SU-DHL-6 (cell line): Measurements from ENCODE around the gene DPH7.

Experiments used
- H2AFZ ChIP-seq: fragments of 200-600 bp; sonication (generic); 2 replicates; pipeline ENCODE4 v1.6.1; 2014; ENCODE audit warnings: low read depth, mild to moderate bottlenecking, moderate library complexity, mixed read lengths, antibody characterized with exemption, low read length; ENCODE audit not compliant: severe bottlenecking
- H3F3A ChIP-seq: fragments of 200-600 bp; shearing (Covaris generic); 2 replicates; pipeline ENCODE4 v1.6.0; 2016; ENCODE audit warnings: antibody characterized with exemption, mild to moderate bottlenecking; ENCODE audit not compliant: insufficient read depth
- H3K27ac ChIP-seq: fragments of 200-600 bp; sonication (generic); 2 replicates; pipeline ENCODE4 v1.5.1; 2016; ENCODE audit warnings: low read depth, mild to moderate bottlenecking, low read length, moderate library complexity, mixed read lengths
- H3K27me3 ChIP-seq: fragments of 200-600 bp; sonication (generic), shearing (Covaris generic); 2 replicates; pipeline ENCODE4 v1.6.0; 2014; ENCODE audit warnings: mild to moderate bottlenecking, low read length
- H3K36me3 ChIP-seq: fragments of 200-600 bp; sonication (generic); 2 replicates; pipeline ENCODE4 v1.6.1; 2014; ENCODE audit warnings: mild to moderate bottlenecking, low read length, mixed read lengths
- H3K4me2 ChIP-seq: fragments of 300-600, 200-600 bp; shearing (Covaris generic), sonication (generic); 2 replicates; pipeline ENCODE4 v1.6.0; 2014; ENCODE audit warnings: low read length, low read depth, mild to moderate bottlenecking; ENCODE audit not compliant: poor library complexity, severe bottlenecking
- H3K4me3 ChIP-seq: fragments of 200-600 bp; sonication (generic); 2 replicates; pipeline ENCODE4 v1.5.1; 2014; ENCODE audit warnings: antibody characterized with exemption, low read length, mild to moderate bottlenecking, mixed read lengths; ENCODE audit not compliant: insufficient read depth, poor library complexity, severe bottlenecking
- H3K79me2 ChIP-seq: fragments of 200-600 bp; sonication (generic); 2 replicates; pipeline ENCODE4 v1.6.1; 2014; ENCODE audit warnings: mild to moderate bottlenecking, low read length, moderate library complexity; ENCODE audit not compliant: insufficient read depth
- H3K9ac ChIP-seq: fragments of 200-600 bp; sonication (generic); 2 replicates; pipeline ENCODE4 v1.7.0; 2014; ENCODE audit warnings: mild to moderate bottlenecking, low read length
- H3K9me2 ChIP-seq: fragments of 200-600 bp; sonication (generic); replicated peaks from 2 replicates; pipeline ENCODE4 v1.6.1; 2014; ENCODE audit warnings: low read length; ENCODE audit not compliant: insufficient read depth
- H3K9me3 ChIP-seq: fragments of 200-600 bp; sonication (generic); 2 replicates; pipeline ENCODE4 v1.6.1; 2014; ENCODE audit warnings: low read length, mixed read lengths; ENCODE audit not compliant: insufficient read depth
- H4K20me1 ChIP-seq: fragments of 200-600 bp; sonication (generic); 2 replicates; pipeline ENCODE4 v1.6.1; 2014; ENCODE audit warnings: low read depth, mild to moderate bottlenecking, antibody characterized with exemption, low read length, moderate library complexity, mixed read lengths
- CTCF ChIP-seq: fragments of 200-600 bp; sonication (generic); IDR thresholded peaks from one replicate; pipeline ENCODE4 v1.5.1; 2017; ENCODE audit warnings: antibody characterized with exemption, mild to moderate bottlenecking, low read length, moderate library complexity; ENCODE audit not compliant: insufficient read depth, poor library complexity, severe bottlenecking
- EZH2phosphoT487 ChIP-seq: fragments of 200-600 bp; sonication (generic), shearing (Covaris generic); conservative IDR thresholded peaks from 2 replicates; pipeline ENCODE4 v1.6.1; 2018; ENCODE audit warnings: mild to moderate bottlenecking, antibody characterized with exemption, low read length, moderate library complexity, mixed read lengths

DPH7 gene

GRCh38 chr9:137558127-137558526, 20.6 kb downstream of the DPH7 start:
- no peaks in the 10 kb centered on the region for H3K9me2 ChIP-seq
- no peak overlapping the region for H3K4me2 ChIP-seq
- H3K27me3 ChIP-seq = no peaks in the 10 kb centered on the region
- no peak overlapping the region for H3K9ac ChIP-seq
- TF ChIP-seq CTCF (no peak), EZH2phosphoT487 (no peak)
- no peak overlapping the region for H2AFZ ChIP-seq
- no peaks in the 10 kb centered on the region for H4K20me1 ChIP-seq
- H3K9me3 ChIP-seq = no peaks in the 10 kb centered on the region
- no peaks in the 10 kb centered on the region for H3K79me2 ChIP-seq
- no peak overlapping the region for H3K27ac ChIP-seq
- H3F3A ChIP-seq = peaks cover 9% of the 10 kb centered on the region; the same call in 1 of the 2 replicates
- no peaks in the 10 kb centered on the region for H3K36me3 ChIP-seq
- H3K4me3 ChIP-seq = no peak overlapping the region

- Histone ChIP-seq H3K4me2 (no peak overlapping the region), H3K27ac (no peak overlapping the region), H3K9me2 (no peaks in the 10 kb centered on the region), H4K20me1 (no peaks in the 10 kb centered on the region), H3K27me3 (no peaks in the 10 kb centered on the region), H3K9me3 (no peaks in the 10 kb centered on the region), H2AFZ (no peak overlapping the region), H3K79me2 (peaks cover 5% of the 10 kb centered on the region; the same call in 1 of the 2 replicates), H3F3A (peaks cover 9% of the 10 kb centered on the region; the same call in 1 of the 2 replicates), H3K9ac (no peak overlapping the region), H3K4me3 (no peak overlapping the region), H3K36me3 (no peaks in the 10 kb centered on the region)
- TF ChIP-seq EZH2phosphoT487 (no peak), CTCF (no peak)
Measured at GRCh38 chr9:137556069-137556838, 22.5 kb downstream of the DPH7 start.

GRCh38 chr9:137555179-137555578, 23.5 kb downstream of the DPH7 start:
- TF ChIP-seq EZH2phosphoT487 (no peak), CTCF (no peak)
- Histone ChIP-seq H4K20me1 (no peaks in the 10 kb centered on the region), H3F3A (peaks cover 11% of the 10 kb centered on the region), H2AFZ (no peak overlapping the region), H3K9me3 (no peaks in the 10 kb centered on the region), H3K4me2 (no peak overlapping the region), H3K36me3 (no peaks in the 10 kb centered on the region), H3K9ac (no peak overlapping the region), H3K27ac (no peak overlapping the region), H3K27me3 (no peaks in the 10 kb centered on the region), H3K9me2 (no peaks in the 10 kb centered on the region), H3K4me3 (no peak overlapping the region), H3K79me2 (peaks cover 5% of the 10 kb centered on the region; the same call in 1 of the 2 replicates)
